GM03348 (cell line): ENCODE measurements around the gene MAP4K5.
A peak's percentile ranks its signal among the peaks of the same experiment; 100 is the strongest.
"Not testable (repeated sequence)": the region's sequence is repeated elsewhere in the genome, so short reads cannot be mapped to it uniquely, and the experiment has no call there.

Experiments
- DNase-seq: peaks from one replicate; pipeline ENCODE4 v3.0.0; 2012; ENCODE audit warnings: low spot score

MAP4K5 gene

DNA sequence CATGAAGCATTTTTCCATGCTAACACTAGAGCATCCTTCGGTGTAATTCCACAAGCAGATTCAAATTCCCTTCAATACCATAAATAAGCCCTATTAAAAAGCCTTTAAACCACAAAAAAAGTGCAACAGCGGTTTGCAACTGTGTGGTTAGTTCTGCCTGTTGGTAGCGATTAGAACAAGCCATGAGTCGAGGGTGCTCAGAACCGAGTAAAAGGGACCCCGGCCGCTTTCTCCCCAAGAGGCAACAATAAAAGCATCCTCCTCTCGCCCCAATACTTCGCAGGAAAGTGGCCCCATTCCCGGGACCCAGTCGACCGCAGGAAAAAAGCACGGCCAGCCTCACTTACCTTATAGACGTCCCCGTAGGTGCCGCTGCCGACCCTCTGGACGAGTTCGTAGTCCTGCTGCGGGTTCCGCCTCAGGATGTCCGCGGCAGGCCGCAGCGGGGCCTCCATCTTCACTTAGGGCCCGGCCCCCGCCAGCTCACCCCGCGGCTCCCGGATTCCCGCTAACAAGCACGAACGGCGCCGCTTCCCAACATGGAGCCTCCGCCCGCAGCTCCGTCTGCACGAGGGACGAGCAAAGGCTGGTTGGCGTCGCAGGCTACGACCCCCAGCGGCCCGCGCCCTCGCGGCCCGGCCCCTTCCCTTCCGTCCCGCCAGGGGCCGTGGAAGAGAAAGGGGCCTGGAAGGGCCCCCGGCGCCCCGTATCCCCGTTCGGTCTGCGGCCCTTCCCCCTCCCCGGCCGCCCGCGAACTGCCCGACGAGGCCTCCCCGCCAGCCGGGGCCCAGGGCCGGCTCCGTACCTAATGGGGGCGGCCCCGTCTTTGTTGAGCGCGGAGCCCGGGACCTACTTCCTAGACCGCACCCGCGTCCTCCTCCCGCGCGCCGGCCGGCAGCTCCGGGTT, 521 bp downstream of the MAP4K5 start:
- peak; percentile 56 for DNase-seq

DNA sequence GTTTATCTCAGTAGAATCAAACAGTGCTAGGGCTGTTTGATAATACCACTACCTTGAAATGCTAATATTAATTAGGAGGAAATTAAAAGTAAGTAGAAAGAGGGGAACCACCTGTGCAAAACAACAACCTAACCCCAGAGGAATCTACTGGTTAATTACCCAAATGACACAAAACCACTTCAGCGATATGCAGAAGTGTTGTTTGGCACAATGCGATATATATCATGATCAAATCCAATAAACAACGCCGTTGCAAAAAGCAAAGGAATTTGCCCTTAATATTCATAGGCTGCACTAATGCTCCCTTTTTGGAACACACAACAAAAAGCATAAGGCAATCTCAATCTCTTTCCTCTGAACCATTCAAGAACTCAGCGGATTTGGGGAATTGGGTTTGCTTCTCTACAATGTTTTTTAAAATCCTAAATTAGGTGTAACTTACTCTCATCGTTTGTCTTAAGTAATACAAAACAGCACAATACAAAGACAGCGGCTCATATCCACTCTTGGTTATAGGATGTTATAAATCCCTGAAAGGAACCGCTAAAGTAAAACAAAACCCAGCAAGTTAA, 1.5 kb downstream of the MAP4K5 start:
- no peak for DNase-seq

GRCh38 chr14:50530358-50530757, 2.0 kb downstream of the MAP4K5 start:
- DNase-seq, result peak; percentile 20

DNA sequence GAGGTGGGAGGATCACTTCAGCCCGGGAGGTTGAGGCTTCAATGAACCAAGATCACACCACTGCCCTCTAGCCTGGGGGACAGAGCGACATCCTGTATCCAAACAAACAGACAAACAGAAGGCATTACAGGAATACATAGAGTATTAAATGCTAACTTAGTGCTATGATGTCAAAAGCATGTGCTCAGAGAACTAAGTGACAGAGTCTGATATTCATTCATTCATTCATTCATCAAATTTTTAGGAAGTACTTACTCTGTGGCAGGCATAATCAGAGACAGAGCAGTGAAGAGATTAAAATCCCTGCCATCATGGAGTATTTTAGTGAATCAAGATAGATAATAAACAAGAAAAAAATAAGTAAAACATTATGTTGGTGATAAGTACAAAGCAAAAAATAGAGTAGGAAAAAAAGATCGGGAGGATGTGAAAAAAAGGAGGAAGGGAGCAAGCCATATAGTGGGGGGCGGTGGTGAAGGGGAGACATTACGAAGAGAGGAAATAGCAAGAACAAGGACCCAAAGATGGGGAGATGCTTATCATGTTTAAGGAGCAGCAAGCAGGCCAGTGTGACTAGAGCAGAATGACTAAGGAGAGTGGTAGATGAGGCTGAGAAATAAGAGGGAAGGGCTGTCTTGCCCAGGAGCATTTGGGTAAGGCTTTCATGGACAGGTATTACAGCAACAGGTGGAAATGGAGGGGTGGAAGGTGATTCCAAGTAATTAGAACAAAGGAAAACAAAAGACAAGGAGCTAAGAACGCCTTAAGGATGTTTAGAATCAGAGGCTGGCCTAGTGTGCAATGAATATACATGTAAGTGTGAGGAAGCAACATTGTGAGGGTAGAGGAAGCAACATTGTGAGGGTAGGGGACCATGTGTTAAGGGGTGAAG, 2.8 kb downstream of the MAP4K5 start:
- no peak for DNase-seq

- DNase-seq, result peak; percentile 31
These were observed 4.4 kb downstream of the MAP4K5 start for GRCh38 chr14:50528000-50528399.

DNA sequence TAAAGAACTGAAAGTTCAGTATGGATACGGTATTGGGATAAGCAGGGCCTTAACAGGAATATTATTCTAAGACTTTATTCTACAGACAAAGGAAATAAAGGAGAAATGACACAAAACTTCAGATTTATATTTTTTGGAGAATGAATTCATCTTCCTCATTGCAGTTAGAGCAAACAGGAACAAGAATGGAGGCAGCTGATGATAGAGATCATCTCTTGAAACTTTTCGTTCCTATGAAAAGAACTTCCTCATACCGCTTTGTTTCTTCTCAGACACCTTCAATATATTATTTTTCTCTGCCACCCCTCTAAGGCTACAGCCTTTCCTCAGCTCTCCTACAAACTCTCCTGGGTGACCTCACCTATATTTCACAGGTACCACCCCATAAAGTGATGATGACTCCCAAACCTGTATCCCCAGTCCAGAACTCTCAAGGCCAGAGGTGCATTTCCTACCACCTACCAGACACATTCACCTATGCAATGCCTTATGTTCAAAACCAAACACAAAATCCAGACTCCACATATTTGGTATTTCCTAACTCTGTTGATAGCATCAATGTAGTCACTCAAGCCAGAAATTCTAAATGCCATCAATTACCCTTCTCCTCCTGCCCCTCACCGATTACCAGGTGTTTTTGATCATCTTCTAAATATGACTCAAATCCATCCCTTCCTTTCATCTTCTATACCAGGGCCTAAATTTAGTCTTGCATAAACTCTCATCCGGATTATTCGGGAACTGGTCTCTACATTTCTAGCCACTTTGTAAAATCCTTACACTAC, 7.4 kb downstream of the MAP4K5 start:
- no peak for DNase-seq

- no peak for DNase-seq
These were observed 8.3 kb downstream of the MAP4K5 start for GRCh38 chr14:50524060-50524459.

- DNase-seq, result no peak
These were observed 8.9 kb downstream of the MAP4K5 start for GRCh38 chr14:50523271-50524041.

GRCh38 chr14:50521912-50522341, 10.4 kb downstream of the MAP4K5 start:
- no peak for DNase-seq

DNA sequence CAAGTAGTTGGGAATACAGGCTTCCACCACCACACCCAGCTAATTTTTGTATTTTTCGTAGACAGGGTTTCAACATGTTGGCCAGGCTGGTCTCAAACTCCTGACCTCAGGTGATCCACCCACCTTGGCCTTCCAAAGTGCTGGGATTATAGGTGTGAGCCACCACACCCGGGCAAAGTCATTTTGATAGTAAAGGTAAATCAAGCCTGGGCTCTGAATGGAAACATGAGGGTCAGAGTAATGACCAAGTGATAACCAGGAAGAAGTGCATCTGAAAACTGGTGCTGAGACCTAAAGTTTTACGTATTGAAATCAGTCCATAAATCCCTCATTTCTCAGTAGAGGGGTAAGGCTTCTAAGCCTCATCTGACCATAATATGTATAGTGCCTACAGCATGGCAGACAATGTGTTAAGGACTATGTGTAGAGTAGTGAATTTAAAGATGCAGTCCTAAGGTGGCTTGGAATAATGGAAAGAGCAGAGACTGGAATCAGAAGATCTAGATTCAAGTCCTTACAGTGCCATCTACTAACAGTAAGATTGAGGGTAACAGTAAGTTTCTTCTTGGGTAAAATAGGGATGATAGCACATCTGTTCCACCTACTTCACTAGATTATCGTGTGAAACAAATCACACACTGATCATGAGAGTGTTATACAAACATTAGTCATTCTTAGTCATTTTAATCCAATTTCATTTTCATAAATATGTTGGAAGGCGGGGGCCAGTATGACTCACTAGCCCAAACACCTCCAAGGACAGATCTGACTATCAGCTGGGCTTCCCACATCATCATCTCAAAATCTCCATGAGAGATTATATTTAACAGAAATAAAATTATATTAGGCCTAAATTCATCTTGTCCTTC, 11.2 kb downstream of the MAP4K5 start:
- DNase-seq, result peak; percentile 72

DNA sequence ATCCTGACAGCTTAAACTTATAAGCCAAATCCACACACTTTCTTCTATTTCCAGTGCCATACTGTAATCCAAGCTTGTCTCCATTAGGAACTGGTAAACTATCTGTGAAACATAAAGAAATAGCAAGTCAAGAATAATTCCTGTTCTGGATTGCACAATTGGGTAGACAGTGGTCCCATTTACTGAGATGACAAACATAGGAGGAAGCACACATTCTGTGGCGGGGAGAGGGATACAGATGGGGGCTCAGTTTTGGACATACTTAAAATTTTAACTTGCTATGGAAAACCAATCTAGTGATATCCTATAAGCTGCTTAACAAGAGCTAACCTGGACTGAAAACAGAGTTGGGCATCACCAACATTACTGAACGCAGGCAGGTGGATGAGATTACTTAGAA, 16.3 kb downstream of the MAP4K5 start:
- no peak for DNase-seq

DNA sequence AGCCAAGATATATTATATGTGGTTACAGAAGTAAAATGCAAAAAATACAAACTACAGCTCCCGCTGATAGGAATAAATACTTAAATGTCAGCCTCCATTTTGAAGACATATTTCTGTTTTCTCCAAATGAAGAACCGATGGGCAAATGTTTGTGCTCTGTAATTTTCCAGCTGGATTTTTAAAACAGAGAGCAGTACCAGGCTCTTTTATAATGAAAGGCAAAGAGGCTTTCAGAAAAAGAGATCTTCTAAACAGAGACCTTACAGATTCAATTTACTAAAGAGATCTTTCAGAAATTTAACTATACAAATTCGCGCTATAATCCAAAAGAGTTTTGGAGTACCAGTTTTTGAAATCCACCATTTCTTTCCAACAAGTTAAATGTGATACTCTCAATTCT, 19.9 kb downstream of the MAP4K5 start:
- no peak for DNase-seq

DNA sequence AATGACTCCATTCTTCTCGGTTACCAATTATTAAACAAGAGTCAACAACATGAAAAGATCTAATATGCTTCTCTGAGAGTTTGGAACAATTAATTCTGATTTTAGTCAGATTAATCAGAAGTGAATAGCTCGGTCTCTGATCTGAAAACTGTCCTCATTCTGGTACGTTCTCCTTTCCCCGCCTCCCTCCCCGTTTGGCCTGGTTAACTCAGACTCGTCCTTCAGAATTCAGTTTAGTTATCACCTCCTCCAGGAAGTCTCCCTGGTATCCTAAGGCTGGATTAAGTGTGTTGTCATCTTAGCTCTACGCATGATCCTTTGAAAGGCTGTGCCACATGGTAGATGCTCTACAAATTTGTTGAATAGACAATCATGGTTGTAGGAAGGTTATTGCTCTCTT, 22.2 kb downstream of the MAP4K5 start:
- DNase-seq, result no peak

DNA sequence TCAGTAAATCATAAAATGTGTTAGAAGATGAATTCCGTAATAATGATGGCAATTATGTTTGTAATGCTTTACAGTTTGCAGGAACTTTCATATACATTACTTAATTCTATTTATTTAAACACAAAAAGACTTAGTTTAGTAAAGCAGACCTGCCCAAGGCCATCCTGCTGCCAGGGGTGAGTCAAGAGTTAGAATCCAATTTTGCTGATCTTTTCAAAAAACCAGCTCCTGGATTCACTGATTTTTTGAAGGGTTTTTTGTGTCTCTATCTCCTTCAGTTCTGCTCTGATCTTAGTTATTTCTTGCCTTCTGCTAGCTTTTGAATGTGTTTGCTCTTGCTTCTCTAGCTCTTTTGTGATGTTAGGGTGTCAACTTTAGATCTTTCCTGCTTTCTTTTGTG, 25.3 kb downstream of the MAP4K5 start:
- not testable (repeated sequence) for DNase-seq

- peak; percentile 42 for DNase-seq
These were observed 30.7 kb downstream of the MAP4K5 start for GRCh38 chr14:50501642-50502041.

- no peak for DNase-seq
These were observed 35.0 kb downstream of the MAP4K5 start for GRCh38 chr14:50497351-50497750.

- DNase-seq, result no peak
These were observed 42.5 kb downstream of the MAP4K5 start for GRCh38 chr14:50489851-50490250.

DNA sequence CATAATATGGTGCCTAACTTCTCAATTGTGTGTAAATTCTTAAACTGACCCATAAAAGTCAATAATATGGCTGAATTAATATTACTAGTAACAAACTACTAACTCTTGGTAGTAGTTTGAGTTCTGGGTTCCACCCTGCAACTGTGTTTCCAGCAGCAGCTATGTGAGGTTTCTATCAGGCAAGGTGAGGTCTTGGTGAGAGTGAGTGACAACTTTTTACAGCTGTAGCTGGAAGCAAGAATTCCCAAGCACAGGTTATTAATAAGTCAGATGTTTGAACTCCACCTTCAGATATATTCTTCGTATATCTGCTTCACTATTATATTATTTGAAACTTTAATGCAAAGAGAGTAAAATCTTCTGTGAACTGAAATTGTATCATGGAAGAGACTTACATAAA, 43.8 kb downstream of the MAP4K5 start:
- DNase-seq, result no peak

GRCh38 chr14:50479041-50479440, 53.3 kb downstream of the MAP4K5 start:
- DNase-seq, result no peak

- DNase-seq, result no peak
These were observed 54.6 kb downstream of the MAP4K5 start for GRCh38 chr14:50477760-50478159.
